ENCODE results near the gene LUC7L3.

Gene LUC7L3

DNA sequence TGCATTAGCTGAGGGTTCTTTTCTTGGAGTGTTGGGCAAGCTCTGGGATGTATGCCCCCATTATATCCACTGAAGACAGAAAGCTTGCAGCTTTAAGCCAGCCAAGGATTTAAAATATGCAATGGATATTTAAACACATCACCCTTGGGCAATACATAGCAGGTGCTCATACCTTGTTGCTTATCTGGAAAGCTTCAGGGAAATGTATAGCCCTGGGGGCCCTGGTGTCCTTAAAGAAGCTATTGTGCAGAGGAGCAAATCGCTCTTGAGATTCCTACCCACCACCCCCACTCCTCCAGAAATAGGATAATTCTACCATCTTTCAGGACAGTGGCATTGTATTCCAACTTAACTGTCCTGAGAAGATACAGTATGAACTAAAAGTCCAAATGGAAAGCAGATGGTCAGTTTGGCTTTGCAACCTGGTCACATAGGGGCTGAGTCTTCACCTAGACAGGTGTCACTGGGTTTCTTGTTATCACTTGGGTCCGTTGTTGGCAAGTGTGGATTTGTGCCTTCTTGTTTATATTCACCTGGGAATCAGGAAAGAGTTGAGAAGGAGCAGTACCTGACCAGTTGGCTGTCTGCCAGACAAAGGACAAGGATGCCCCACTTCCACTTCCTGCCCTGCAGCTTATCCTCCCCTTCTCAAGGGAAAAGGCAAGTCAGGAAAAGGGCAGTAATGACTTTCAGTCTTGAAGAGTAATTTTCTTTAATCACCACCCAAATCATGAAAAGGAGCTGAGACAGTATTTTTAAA is 44.5 kb downstream of the LUC7L3 start:
- no peak for DNase-seq

DNA sequence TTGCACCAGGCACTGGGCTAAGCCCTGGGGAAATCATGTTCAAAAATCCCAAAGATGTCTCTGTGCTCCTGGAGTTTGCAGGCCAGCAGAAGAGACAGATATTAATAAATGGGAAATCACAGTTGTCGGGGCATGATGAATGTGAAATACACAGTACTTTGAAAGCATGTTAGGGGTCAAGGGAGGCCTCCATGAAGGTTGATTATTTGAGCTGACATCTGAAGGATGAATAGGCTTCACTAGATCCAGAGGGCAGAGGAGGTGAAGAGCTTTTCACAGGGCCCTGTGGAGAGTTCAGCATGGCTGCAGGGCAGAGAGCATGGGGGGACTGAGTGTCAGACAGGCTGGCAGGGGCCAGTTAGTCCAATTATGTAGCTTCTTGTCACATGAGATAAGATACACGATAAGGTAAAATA is 45.3 kb downstream of the LUC7L3 start:
- DNase-seq: no peak

- no peak for DNase-seq
These were observed 46.2 kb downstream of the LUC7L3 start for GRCh38 chr17:50765454-50766221.

- no peak for DNase-seq
These were observed 47.0 kb downstream of the LUC7L3 start for GRCh38 chr17:50766222-50767023.

DNA sequence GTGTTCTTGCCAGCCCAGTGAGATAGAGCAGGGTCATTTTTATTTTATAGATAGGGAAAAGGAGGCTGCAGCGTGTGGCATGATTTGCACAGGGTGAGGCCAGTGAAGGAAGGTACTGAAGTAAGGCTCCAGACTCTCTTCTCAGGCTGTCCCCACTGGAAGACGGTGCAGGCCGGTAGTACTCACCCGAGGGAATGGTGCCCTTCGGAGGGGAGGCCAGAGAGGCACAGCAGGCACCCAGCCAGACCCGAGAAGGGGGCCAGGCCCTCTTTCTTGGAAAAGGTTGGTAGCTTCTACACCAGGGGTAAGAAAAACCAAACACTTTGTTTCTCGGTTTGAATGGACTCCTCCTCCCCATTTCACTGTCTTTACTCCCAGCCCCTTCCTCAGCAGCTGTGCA is 47.6 kb downstream of the LUC7L3 start:
- DNase-seq: no peak

GRCh38 chr17:50767446-50767845 is 48.0 kb downstream of the LUC7L3 start, which contains the start of gene ANKRD40CL:
TSS of gene ANKRD40CL (minus strand) at chr17:50767518. CDS start at chr17:50766913, 605 bp downstream.
- DNase-seq: no peak

GRCh38 chr17:50768346-50768761 is 49.0 kb downstream of the LUC7L3 start:
- DNase-seq: no peak

- DNase-seq: no peak
These were observed 50.5 kb downstream of the LUC7L3 start for GRCh38 chr17:50769884-50770283.

DNA sequence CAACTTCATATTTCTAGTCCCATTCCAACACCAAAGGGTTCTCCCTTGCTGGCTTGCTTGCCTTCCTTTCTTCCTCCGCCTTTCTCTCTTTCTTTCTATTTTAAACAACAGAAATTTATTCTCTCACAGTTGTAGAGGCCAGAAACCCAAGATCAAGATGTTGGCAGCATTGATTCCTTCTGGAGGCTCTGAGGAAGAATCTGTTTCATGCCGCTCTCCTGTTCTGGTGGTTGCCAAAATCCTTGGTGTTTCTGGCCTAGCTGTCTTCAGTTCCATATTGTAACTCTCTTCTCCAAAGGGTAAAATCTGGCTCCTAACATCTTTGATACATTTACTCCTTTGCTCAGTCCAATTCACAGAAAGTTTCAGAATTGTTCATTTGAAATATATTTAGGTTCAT is 50.9 kb downstream of the LUC7L3 start:
- no peak for DNase-seq

- no peak for DNase-seq
These were observed 52.8 kb downstream of the LUC7L3 start for GRCh38 chr17:50771991-50772785.

- no peak for DNase-seq
These were observed 54.9 kb downstream of the LUC7L3 start for GRCh38 chr17:50774225-50774803.

GRCh38 chr17:50775926-50776325 is 56.5 kb downstream of the LUC7L3 start:
- no peak for DNase-seq

- DNase-seq: no peak
These were observed 59.1 kb downstream of the LUC7L3 start for GRCh38 chr17:50778471-50778870.

- no peak for DNase-seq
These were observed 59.6 kb downstream of the LUC7L3 start for GRCh38 chr17:50778988-50779387.

DNA sequence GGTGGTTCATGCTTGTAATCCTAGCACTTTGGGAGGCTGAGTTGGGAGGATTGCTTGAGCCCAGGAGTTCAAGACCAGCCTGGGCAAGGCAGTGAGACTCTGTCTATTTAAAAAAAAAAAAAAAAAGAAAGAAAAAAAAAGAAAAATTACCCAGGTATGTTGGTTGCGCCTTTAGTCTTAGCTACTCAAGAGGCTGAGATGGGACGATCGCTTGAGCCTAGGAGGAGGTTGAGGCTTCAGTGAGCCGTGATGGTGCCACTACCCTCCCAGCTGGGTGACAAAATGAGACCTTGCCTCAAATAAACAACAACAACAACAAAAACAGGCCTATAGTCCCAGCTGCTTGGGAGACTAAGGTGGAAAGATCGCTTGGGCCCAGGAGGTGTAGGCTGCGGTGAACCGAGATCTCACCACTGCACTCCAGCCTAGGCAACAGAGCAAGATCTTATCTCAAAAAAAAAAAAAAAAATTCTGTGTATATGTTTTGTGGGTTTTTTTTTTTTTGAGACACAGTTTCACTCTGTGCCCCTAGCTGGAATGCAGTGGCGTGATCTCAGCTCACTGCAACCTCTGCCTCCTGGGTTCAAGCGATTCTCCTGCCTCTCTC is 60.4 kb downstream of the LUC7L3 start:
- no peak for DNase-seq

DNA sequence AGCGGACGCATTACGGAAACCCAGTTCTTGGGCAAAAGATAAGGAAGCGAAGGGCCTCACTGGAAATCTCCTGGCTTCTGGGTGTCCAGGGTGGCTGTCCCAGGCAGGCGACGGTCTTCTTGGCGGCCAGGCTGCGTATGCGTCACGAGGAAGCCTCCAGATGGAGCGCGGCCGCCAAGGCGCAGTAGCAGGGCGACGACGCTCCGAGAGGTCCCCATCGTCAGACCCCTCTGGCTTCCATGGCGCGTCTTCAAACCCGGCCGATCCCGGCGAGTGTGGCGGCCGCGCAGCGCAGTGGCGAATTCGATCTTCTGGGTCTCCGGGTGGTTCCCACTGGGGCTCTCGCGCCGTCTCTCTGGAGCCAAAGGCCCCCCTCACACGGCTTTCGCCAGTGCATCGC is 61.8 kb downstream of the LUC7L3 start:
- DNase-seq: no peak

DNA sequence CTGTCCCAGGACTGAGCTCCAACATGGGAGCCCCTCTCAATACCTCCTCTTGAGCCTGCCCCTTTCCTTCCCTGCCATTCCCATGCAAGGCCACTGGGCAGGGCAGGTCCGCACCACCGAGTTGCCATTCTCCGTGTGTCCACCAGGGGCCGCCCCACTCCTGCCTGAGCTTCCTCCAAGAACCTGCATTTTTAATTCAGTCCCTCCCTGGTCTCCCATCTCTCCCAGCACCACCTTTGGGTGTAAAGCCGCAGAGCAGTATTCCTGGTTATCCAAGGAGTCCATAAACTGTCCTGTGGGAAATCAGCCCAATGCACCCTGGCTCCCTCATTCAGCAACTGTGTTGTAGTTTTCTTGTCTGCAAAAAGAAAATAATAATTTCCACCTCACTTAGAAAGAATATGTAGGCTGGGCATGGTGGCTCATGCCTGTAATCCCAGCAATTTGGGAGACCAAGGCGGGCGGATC is 63.8 kb downstream of the LUC7L3 start:
- DNase-seq: peak; percentile 68

- no peak for DNase-seq
These were observed 64.5 kb downstream of the LUC7L3 start for GRCh38 chr17:50783905-50784304.

DNA sequence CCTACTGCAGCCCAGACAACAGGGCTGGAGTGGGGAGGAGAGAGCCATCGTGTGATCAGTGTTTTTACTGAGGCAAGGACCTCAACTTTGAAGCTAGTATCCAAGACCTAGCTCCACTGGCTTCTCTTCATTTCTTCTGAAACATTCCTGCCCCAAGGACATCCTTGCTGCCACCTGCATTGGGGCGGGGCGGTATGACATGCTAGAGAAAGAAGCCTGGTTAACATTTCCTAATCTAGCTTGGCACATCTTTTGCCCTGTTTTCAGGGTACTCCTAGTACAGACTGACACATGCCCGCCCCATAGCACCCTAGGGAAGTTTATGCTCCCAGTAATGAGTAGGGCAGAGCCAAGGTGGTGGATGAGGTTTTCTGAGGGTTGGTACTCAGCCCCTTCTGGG is 65.7 kb downstream of the LUC7L3 start:
- no peak for DNase-seq

GRCh38 chr17:50785946-50786570 is 66.7 kb downstream of the LUC7L3 start:
- DNase-seq: peak; percentile 97

DNA sequence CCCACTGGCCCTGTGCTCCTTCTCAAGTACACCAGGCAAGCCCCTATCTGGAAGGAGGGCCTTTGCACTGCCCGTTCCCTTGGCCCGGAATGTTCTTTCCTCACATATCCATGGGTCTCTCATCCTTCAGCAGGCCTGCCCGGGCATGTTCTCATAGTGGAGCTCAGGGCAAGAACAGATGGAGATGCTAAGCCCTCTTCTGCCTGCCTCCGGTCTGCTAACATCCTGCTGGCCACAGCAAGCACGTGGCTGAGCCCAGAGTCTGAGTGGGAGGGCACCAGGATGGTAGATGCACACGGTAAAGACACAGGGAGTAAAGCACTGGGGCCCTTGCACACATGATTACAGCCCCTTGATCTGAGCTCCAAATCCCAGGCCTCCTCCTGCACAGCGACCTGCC is 67.7 kb downstream of the LUC7L3 start:
- DNase-seq: peak; percentile 91
